Activated T-cell treated with anti-CD3 and anti-CD28 coated beads for 1 hour (primary cell): ENCODE results near the gene HRG.
"Not testable (repeated sequence)": the region's sequence is repeated elsewhere in the genome, so short reads cannot be mapped to it uniquely, and the experiment has no call there.

Experiments used
- DNase-seq: peaks from one replicate; pipeline ENCODE4 v3.0.0-alpha.2; 2020; ENCODE audit warnings: low read depth

Gene HRG, protein sequence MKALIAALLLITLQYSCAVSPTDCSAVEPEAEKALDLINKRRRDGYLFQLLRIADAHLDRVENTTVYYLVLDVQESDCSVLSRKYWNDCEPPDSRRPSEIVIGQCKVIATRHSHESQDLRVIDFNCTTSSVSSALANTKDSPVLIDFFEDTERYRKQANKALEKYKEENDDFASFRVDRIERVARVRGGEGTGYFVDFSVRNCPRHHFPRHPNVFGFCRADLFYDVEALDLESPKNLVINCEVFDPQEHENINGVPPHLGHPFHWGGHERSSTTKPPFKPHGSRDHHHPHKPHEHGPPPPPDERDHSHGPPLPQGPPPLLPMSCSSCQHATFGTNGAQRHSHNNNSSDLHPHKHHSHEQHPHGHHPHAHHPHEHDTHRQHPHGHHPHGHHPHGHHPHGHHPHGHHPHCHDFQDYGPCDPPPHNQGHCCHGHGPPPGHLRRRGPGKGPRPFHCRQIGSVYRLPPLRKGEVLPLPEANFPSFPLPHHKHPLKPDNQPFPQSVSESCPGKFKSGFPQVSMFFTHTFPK

GRCh38 chr3:186665625-186666188, at the start of gene HRG:
HRG (plus strand) TSS chr3:186666014; CDS start chr3:186666032, 18 bp downstream.
- DNase-seq = no peak

DNA sequence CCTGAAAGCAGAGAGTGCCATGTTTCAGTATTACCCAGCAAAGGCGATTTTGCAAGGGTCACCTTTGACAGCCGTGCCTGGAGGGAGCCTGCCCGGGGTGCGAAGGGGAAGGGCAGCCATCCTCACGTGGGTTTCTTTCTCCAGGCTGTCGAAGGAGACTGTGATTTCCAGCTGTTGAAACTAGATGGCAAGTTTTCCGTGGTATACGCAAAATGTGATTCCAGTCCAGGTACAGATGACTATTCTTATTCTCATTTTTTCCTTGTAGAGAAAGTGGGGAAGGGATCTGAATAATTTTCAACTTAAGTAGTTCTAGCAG, 49.6 kb upstream of the HRG start:
- no peak for DNase-seq

DNA sequence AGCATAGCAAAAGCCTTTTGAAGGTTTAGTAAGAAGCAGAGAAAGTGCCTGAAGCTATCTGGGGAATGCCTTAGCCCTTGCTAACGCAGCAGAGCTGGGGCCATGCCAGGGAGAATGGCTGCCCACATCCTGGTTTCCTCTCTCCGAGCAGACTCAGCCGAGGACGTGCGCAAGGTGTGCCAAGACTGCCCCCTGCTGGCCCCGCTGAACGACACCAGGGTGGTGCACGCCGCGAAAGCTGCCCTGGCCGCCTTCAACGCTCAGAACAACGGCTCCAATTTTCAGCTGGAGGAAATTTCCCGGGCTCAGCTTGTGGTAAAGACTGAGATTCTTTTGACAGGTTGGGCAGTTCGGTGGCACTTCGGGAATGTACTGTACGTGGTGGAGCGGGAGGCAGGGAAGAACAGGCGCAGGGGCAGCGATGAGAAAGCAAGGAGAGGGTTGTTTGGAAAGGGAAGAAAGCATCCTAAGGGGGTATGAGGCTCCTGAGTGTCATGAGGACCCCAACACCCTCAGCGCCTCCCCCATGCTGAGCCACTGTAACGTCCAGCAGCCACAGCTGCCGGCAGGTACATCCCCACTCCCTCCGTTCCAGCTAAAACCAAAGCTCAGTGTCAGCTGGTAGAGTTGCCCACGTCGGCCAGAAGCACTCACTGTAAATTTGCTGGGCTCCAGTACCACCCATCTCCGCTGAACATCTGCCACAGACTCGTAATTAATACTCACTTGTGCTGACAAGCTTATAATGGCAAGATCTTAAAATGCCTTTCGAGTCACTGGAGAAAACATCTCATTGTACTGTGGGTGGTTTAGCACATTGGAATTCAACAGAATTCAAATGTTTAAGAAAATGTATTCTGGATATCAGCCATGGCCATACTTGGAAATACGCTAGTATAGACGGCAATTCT, 48.5 kb upstream of the HRG start:
- peak; percentile 76 for DNase-seq

- no peak for DNase-seq
Measured at GRCh38 chr3:186618318-186618938, 47.4 kb upstream of the HRG start.

DNA sequence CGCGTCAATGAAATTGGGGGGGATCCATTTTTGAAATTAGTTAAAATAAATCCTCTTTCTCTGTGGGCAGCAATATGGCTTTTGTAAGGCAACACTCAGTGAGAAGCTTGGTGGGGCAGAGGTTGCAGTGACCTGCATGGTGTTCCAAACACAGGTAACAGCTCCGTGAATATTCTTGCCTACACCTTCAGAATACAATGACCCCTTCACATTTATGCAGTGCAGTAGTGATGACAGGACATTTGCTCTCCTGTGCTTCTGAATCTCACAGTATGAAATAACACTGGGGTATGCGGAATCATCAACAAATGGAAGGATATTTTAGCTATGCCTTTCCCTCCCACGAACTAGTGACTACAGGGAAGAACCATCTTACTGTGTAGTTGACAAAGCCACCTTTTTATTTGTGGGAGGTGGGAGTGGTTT, 46.0 kb upstream of the HRG start:
- no peak for DNase-seq

DNA sequence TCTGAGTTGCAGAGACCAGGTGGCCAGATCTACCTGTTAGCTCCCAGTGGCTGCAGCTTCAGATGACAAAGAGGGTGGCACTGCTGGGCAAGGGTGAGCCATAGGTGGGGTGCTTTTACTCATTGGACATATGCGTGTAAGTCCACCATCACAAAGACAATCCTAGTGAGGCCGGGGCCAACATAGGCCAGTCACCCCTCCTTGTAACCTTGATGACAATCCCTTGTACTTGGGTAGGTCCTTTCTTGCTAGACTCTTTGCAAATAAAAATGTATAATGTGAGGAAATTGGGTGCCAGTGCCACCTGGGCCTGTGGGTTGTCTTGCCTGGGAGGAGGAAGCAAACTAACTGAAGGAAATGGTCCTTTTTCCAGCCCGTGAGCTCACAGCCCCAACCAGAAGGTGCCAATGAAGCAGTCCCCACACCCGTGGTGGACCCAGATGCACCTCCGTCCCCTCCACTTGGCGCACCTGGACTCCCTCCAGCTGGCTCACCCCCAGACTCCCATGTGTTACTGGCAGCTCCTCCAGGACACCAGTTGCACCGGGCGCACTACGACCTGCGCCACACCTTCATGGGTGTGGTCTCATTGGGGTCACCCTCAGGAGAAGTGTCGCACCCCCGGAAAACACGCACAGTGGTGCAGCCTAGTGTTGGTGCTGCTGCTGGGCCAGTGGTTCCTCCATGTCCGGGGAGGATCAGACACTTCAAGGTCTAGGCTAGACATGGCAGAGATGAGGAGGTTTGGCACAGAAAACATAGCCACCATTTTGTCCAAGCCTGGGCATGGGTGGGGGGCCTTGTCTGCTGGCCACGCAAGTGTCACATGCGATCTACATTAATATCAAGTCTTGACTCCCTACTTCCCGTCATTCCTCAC, 45.4 kb upstream of the HRG start:
- no peak for DNase-seq

- DNase-seq = no peak
Measured at GRCh38 chr3:186621894-186622650, 43.7 kb upstream of the HRG start.

- DNase-seq = no peak
Measured at GRCh38 chr3:186622651-186623310, 43.0 kb upstream of the HRG start.

DNA sequence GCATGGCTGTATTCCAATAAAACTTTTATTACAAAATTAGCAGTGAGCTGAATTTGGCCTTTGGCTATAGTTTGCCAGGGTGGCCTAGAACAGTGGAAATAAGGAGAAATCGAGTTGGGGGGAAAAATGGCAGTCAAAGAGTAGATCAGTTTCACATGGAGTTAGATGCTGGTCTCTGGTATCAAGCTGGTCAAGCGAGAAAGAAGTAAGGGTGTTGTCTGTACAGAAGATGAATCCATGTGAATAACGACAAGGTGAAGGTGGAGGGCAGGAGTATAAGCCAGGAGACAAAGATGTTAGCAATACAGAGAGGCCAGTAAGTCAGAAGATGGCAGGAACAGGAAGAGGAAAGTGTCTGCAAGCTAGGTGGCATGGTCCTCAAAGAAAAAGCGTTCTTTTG, 41.2 kb upstream of the HRG start:
- DNase-seq = no peak

GRCh38 chr3:186625600-186626042, 40.2 kb upstream of the HRG start:
- no peak for DNase-seq

- no peak for DNase-seq
Measured at GRCh38 chr3:186626254-186626847, 39.5 kb upstream of the HRG start.

GRCh38 chr3:186627852-186628414, 37.9 kb upstream of the HRG start:
- no peak for DNase-seq

- no peak for DNase-seq
Measured at GRCh38 chr3:186628756-186629155, 37.1 kb upstream of the HRG start.

DNA sequence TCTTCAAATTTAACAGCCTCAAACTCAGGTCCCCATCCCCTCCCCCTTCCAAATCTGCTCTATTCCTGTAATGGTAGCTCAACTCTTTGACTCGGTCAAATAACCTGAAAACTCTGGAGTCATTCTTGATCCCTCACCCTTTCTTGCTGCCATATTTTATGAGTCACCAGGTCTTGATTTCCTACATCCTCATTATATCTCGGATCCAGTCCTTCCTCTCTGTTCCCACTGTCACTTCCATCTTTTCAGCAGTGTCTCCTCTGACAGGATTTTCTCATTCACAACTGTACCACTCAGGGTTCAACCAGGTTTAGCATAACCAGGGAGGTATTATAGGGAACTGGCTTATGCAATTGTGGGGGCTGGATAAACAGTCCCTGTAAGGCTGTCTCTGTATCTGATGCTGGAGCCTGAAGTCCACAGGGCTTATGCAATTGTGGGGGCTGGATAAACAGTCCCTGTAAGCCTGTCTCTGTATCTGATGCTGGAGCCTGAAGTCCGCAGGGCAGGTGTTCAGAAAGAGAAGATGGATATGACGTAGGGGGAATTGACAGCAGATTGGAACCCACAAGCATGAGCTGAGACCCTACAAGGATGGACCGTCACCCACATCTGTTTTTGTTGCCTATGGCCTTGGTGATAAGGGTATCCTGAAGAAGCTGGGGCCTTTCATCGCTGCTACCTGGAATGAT, 34.7 kb upstream of the HRG start:
- DNase-seq = no peak

- DNase-seq = no peak
Measured at GRCh38 chr3:186633481-186633880, 32.3 kb upstream of the HRG start.

DNA sequence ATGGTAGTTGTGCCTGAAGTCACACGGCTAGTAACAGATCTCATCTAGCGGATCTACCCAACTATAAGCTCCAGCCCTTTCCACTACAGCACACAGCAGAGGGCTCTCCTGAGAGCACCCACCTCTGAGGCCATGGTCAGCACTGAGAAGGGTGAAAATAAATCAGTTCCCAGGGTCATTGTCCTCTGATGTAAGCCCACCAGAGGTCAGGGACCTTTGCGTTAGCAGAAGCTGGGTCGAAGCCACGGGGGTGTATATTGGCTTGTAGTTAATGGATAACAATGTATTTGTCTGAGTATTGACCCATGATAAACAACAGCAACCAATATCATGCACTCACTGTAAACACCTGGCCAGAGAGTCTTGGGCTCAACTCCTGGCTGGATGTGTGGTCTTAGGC, 31.6 kb upstream of the HRG start:
- DNase-seq = not testable (repeated sequence)

DNA sequence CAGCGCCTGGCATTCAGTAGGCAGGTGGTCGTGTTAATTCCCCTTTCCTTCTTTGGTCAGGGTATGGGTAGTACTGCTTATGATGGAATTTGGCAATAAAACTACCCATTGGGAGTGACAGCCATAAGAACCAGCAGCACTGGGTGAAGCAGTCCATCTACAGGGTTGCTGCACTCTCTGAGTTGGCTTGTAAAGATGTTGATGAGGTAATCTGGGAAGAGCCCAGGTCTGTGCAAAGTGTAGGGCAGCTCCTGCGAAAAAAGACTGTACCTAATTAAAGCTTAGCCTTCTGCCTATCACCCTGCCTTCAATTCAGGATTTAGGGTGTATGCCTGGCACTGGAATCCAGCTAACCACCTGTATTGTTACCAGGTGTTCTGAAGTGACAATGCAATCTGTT, 30.3 kb upstream of the HRG start:
- DNase-seq = no peak

DNA sequence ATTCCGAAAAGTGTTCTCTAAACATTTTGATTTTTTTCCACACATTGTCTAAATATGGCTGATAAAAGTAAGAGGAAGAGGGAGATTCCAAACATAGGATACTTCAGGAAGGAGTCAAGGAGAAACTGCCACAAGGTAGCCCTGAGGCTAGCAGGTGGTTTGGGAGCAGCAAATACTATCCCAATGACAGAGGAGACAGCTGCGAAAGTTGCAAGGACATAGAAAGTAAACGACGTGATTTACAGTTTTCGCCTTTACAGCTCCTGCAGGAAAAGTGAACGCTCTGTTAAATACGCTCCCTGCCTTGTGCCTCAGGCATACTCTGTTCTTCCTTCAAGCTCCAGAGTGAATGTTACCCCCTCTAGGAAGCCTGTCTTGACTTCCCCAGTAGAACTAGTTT, 29.3 kb upstream of the HRG start:
- DNase-seq = no peak
